GM12801 (cell line): Measurements from ENCODE around the gene ZBTB32.

Source experiments
- CTCF ChIP-seq: IDR thresholded peaks from one replicate; pipeline ENCODE4 v1.5.1; 2011; ENCODE audit warnings: control low read depth; ENCODE audit not compliant: insufficient read length; ENCODE audit errors: extremely low read depth

The ZBTB32 gene

GRCh38 chr19:35742121-35742724 is 37.9 kb downstream of the ZBTB32 start, which contains the start of gene IGFLR1:
Gene IGFLR1, minus strand, starts transcription at chr19:35742452. Its CDS starts 1,272 bp downstream, at chr19:35741180.
- TF ChIP-seq CTCF: no peak

- no peak for TF ChIP-seq CTCF
Observed at GRCh38 chr19:35743640-35744429, 39.5 kb downstream of the ZBTB32 start.

GRCh38 chr19:35744430-35745327 is 40.3 kb downstream of the ZBTB32 start:
- no peak for TF ChIP-seq CTCF

GRCh38 chr19:35745328-35746086 is 41.1 kb downstream of the ZBTB32 start, which contains the start of the genes PSENEN and U2AF1L4:
Gene PSENEN, plus strand, starts transcription at chr19:35745651. Its CDS starts 280 bp downstream, at chr19:35745931.
Gene U2AF1L4, minus strand, starts transcription at chr19:35745418. Its CDS starts 27 bp downstream, at chr19:35745391.
- no peak for TF ChIP-seq CTCF

- no peak for TF ChIP-seq CTCF
Observed at GRCh38 chr19:35746087-35746462, 41.7 kb downstream of the ZBTB32 start.

GRCh38 chr19:35746531-35746930 is 42.2 kb downstream of the ZBTB32 start:
- no peak for TF ChIP-seq CTCF
